Activated naive CD4-positive, alpha-beta T cell treated with anti-CD3 and anti-CD28 coated beads, Interleukin-2, amount 10 ng/mL, durations not matched to agents 5 hours and 36 hours (primary cell): Measurements from ENCODE around the gene PTGIR. TPM values are rescaled to one million over a fixed set of nuclear protein-coding genes. Genes with fewer than 3 reads are reported as not detected.

Source experiments
- total RNA-seq, 2 experiments: library from RNA; stranded (reverse); gene quantifications; one replicate each; pipeline ENCODE4 v1.2.3, GENCODE V29; 2021

The PTGIR gene, protein sequence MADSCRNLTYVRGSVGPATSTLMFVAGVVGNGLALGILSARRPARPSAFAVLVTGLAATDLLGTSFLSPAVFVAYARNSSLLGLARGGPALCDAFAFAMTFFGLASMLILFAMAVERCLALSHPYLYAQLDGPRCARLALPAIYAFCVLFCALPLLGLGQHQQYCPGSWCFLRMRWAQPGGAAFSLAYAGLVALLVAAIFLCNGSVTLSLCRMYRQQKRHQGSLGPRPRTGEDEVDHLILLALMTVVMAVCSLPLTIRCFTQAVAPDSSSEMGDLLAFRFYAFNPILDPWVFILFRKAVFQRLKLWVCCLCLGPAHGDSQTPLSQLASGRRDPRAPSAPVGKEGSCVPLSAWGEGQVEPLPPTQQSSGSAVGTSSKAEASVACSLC
- total RNA-seq: 10 to 100 TPM; 12.5 to 13.9 TPM

DNA sequence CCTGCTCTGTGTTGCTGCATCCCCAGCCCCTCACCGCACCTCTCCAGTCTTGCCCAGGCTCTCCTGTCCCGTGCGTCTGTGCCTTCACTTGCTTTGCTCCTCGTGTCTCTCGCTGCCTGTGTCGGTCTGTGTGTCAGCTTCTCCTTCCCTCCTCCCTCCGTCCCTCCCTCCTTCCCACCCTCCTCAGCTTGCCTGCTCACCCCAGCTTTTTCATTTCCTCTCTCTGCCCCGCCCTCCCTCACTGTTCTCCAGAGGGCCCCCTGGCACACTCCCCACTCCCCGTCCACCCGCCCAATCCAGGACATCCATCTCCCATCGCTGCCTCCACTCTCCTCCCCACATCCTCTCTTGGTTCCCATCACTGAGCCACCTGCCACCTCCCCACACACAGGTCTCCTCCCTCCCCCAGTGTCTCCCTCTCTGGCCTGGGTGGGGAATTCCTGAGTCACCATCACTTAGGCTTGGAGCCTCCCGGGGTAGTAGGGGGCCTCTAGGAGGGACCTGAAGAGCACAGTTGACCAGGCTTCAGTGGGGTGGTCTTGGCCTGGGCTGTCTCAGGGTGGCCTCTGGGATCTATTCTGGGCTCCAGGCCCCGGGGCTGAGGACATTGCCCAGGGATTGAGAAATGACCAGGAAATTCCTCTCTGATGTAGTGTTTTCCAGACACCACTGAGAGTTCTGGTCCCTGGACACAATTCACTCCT lies at the start of gene PTGIR:
TSS of gene PTGIR (minus strand) at position 132 of the 704 bp plus-strand sequence. CDS start 864 bp downstream, outside the sequence.

DNA sequence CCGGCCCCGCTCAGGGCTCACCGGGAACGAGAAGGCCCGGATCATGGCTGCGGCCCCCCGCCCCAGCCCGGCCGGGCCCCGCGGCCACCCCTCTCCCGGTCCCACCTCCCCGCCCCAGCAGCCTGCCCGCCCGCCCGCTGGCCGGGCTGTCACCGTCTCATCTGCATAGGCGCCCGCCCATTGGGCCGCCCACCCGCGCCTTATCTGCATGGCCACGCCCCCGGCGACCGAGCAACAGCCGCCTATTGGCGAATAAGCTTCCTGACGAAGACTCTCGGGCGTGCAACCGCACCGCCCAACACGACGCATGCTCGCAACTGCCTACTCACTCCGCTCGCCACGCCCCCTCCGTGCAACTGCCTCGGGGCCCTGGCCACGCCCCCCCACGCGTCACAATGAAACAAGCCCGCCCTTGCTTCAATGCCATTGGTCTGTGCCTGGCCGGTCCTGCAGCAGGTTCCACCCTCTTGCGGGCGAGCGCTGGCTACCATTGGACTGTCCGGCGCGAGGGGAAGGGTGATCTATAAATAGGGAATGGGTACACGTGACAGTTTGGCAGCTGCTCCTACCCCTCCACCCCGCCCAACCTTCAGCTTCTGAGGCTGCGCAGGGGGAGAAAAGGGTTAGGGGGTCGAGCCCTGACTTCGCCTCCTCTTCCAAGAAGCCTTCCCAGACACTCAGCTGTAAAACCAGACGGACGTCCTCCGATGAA lies 36.3 kb upstream of the PTGIR start, which contains the start of gene DACT3:
TSS of gene DACT3 (minus strand) at position 163 of the 712 bp plus-strand sequence. CDS start at position 45, 118 bp downstream.

GRCh38 chr19:46635920-46636761 lies 11.3 kb upstream of the PTGIR start, which contains the start of gene GNG8:
GNG8 (minus strand) TSS chr19:46636202; CDS start chr19:46634682, 1,520 bp downstream.

DNA sequence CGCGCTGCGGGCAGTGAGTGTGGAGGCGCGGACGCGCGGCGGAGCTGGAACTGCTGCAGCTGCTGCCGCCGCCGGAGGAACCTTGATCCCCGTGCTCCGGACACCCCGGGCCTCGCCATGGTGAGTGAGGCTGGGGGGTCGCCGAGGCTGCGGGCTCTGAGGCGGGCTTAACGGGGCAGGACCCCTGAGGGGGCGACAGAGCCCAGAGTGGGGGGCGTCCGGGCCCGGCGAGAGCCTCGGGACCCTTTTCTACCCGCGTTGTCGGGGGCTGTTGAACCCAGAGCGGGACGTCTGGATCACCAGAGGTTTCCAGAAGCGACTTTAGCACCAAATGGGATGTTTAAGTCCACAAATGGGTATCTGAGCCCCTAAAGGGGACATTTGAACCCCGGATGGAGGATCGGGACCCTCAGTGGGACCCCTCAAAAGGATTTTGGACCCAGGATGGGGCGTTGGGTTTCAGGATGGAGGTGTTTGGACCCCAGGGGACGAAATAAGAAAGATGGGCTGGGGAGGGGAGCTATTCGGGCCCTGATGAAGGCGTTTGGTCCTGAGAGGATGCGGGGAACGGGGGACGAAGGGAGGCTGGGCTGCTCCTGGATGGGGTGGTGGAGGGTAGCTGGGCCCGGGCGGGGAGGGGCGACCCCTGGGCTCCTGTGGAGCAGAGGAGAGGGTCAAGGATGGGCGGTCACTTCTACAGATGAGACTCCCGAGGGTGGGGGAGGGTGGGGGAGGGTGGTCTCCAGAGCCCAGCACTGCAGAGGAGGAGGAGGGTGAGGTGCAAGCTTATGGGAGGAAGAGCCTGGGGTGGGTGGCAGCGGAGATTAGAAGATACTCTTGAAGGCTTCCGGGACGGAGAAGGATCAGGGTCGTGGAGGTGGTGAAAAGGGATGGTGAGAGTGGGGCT lies 23.3 kb downstream of the PTGIR start, which contains the start of gene CALM3:
TSS of gene CALM3 (plus strand) at position 13 of the 907 bp plus-strand sequence. CDS start at position 118, 105 bp downstream.

Other genes with a start within 250 kb of the PTGIR start
- not detected for gene CCDC8, start 211.5 kb downstream of the PTGIR start, total RNA-seq
- not detected for gene PNMA8C, start 196.2 kb downstream of the PTGIR start, total RNA-seq
- under 1 TPM; 0.29 to 0.63 TPM for gene PNMA8A, start 153.5 kb downstream of the PTGIR start, total RNA-seq
- under 1 TPM; 0.24 to 0.25 TPM for gene PNMA8B, start 129.2 kb downstream of the PTGIR start, total RNA-seq
- 100 to 1,000 TPM; 417 to 425 TPM for gene CALM3, start 23.8 kb downstream of the PTGIR start, total RNA-seq
- gene GNG8, start 11.1 kb upstream of the PTGIR start, total RNA-seq: 1 to 10 TPM; 2.1 to 2.4 TPM
- under 1 TPM; 0.38 to 0.41 TPM for gene DACT3, start 36.1 kb upstream of the PTGIR start, total RNA-seq
- gene PRKD2, start 92.0 kb upstream of the PTGIR start, total RNA-seq: 100 to 1,000 TPM; 178 to 189 TPM
- 10 to 100 TPM; 16.9 to 17.6 TPM for gene FKRP, start 121.0 kb upstream of the PTGIR start, total RNA-seq
- 10 to 100 TPM; 70.8 to 83.4 TPM for gene STRN4, start 121.4 kb upstream of the PTGIR start, total RNA-seq
- 10 to 100 TPM; 86.9 to 90.6 TPM for gene SLC1A5, start 163.5 kb upstream of the PTGIR start, total RNA-seq
- gene AP2S1, start 225.8 kb upstream of the PTGIR start, total RNA-seq: 100 to 1,000 TPM; 102 to 103 TPM
- gene ARHGAP35, start 235.9 kb upstream of the PTGIR start, total RNA-seq: 10 to 100 TPM; 21.0 to 22.4 TPM